IPS DF 4.7 (cell line): ENCODE results near the gene IER5L.
"Not testable (repeated sequence)": the region's sequence is repeated elsewhere in the genome, so short reads cannot be mapped to it uniquely, and the experiment has no call there.

Experiments used
- DNase-seq: peaks from one replicate; pipeline ENCODE4 v3.0.0-alpha.2; 2013; ENCODE audit warnings: low spot score; ENCODE audit errors: extremely low read depth

IER5L gene

GRCh38 chr9:129182122-129182521 is 4.1 kb upstream of the IER5L start:
- DNase-seq = no peak

DNA sequence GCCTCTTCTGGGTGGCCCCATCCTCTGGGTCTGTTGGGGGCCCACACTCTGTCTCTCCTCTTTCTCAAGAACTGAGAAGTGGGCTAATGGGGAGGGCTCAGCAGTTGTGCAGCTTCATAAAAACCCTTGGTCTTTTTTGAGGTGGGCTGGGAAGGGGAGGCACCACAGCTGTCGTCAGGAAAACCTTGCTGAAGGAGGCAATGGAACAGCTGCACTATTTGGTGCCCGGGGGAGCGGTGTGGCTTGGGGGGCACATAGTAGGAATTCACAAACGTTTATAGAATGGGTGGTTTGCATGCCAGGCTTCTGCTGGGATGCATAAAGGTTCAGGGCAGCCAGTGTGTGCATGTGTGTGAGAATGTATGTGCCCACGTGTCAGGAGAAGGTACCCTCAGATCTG is 3.2 kb upstream of the IER5L start:
- no peak for DNase-seq

DNA sequence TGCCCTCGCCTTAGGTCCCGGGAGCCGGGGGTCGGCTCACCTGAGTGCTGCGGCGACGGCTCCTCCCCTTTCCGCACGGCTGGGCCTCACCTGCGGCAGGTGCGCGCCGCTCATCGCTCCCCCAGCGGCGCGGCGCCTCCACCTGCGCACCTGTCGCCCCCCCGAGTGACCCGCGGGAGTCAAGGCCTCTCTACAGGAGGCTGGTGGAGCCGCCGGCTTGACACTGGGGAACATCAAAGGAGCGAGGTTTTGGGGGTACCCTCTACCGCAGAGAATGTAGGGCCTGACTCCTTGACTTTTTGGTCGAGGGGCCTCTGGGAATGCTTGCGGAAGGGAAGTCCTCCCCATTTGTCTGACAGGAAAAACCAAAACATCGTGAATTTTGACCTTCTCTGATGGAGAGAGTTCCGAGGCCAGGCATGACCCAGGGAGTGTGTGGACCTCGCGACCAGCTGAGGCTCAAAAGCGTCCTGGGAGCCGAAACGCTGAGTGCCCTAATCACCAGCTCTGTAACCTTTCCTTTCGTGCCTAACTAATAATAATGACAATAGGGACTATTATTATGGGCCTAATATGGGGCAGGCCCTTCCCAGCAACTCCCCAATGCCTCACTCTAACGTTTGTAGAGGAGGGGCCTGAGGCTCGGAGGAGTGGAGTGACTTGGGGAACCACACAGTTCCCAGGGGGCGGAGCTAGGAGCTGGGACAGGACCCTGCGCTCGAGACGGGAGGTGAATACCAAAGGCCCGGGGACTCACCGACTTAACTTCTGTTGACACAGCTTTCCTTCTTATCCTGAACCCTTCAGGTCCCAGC is 714 bp upstream of the IER5L start:
- peak; percentile 91 for DNase-seq

- no peak for DNase-seq
Measured at GRCh38 chr9:129177443-129177790, 644 bp downstream of the IER5L start.

DNA sequence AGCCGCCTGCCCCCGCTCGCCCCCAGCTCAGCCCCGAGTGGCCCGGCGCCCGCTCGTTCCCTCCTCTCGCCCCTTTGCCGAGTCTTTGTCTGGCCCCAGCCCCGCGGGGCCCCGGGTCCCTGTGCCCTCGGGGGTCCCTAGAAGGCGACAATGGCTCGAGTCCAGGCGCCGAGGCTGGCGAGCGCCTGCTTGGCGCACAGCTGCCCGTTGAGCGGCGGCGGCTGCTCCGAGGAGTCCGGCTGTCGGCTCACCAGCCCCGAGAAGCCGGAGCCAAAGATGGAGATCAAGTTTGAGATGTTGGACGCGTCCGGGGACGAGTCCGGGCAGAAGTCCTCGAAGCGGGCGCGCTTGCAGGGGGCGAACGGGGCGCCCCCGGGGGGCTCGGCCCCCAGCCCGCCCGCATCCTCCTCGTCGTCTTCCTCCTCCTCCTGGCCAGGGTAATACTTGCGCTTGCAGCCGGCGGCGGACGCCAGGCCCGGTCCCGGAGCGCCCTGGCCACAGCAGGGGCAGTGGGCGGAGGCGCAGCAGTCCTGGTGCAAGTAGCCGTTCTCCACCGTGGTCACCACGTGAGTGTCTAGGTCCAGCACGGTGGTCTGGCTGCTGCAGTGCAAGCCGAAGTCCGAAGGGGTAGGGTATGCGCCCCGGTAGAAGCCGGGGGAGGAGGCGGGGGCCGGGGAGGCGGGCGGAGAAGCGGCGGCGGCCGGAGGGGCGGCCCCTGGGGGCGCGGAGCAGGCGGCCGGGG is 1.2 kb downstream of the IER5L start:
- DNase-seq = no peak

DNA sequence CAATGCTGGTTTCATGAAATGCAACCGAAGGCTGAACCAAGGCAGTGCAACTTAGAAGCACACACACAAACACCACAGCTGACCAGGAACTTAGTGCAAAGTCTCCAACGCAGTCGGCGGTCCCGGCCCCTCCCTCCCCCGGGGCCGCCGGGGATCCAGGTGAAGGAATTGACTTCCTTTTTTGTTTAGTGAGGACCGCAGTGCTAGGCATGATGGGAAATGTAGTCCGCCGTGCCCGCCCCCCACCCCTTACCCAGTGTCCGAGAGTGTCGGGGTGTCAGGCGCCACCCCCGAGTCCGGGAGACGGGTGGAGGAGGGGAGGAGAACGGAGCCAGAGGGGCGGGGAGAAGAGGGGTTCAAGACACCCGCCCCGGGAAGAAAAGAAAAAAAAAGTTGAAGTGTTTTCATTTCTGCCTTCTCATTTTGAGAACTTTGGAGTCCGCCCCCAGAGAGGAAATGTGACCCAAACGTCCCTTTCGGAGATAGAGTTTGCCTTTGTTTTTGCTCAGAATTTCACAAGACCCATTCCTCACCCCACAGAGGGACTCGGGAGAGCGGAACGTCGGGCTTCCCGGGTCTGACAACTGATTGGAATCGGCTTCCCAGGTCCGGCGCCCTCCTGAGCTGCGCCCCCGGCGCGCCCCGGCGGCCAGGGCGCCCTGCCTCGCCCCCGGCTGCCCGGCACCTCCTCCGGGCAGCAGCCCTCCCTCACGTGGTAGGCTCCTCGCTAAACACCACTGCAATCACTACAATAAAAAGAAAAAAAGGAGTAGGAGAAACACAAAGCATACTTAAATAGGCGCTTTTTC is 2.0 kb downstream of the IER5L start:
- DNase-seq = no peak

DNA sequence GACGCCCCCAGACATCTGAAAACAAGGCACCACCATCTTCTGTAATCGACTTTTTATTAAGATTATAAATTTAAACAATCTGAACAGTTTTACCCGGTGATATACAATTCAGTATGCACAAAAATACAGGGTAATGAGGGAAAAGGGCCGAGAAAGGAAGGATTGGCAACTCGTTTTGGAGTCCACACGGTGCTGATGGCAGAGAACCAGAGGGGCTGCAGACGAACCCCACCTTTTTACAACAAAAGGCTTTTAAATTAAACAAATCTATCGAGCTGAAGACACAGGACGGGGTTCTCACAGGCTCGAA is 2.6 kb downstream of the IER5L start:
- DNase-seq = no peak

DNA sequence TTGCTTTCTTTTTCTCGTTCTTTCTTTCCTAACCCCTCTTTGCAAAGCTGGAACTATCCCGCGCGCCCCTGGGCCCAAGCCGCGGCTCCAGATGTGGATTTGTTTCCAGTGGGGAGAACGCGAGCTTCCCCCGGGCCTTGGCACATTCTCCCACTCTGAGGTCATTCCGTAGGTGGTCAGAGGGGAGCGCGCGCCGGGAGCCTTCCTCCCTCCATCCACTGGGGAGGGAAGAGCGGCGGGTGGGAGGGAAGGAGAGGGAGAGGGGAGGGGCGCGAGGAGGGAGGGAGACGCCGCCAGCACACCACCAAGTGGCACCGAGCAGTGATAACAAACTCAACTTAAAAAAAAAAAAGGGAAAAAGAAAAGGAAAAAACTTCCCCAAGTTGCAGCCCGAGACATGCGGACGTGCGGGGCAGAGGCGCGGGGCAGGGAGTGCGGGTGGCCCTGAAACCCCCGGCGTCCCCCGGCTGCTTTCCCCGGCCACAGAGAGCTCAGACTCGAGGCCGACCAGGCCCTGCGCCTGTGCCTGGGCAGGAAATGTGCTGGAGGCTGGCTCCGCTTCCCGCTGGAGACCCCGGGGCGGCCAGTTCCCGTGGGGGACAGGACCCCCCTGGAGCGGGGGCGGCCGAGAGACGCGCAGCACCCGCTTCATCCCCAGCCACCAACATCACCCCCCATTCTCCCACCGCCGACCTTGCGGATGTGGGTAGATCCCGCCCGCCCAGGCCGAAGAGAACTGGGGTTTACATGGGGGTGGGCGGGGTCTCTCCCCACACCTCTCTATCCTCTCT is 3.1 kb downstream of the IER5L start:
- DNase-seq = no peak

- no peak for DNase-seq
Measured at GRCh38 chr9:129174102-129174723, 3.8 kb downstream of the IER5L start.

GRCh38 chr9:129173296-129174101 is 4.6 kb downstream of the IER5L start:
- DNase-seq = no peak

GRCh38 chr9:129172816-129173215 is 5.2 kb downstream of the IER5L start:
- DNase-seq = no peak

- DNase-seq = no peak
Measured at GRCh38 chr9:129171993-129172751, 5.9 kb downstream of the IER5L start.

DNA sequence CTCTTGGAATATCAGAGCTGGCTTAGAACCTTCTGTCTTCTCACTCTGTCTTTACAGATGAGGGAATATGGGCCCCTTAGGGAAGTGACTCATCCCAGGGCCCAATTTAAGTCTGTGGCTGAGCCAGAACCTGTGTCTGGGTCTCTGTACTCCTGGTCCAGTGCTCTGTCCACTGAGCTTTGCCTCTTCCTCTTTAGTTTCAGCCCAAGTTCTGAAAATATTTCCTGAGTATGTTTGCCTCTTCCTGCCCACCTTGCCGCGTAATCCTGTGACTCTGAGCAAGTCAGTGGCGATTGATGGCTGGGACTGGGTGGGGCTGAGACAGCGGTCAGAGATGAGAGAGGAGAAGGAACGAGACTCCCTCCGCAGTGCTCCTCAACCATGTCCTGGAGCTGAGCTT is 7.8 kb downstream of the IER5L start:
- DNase-seq = no peak

DNA sequence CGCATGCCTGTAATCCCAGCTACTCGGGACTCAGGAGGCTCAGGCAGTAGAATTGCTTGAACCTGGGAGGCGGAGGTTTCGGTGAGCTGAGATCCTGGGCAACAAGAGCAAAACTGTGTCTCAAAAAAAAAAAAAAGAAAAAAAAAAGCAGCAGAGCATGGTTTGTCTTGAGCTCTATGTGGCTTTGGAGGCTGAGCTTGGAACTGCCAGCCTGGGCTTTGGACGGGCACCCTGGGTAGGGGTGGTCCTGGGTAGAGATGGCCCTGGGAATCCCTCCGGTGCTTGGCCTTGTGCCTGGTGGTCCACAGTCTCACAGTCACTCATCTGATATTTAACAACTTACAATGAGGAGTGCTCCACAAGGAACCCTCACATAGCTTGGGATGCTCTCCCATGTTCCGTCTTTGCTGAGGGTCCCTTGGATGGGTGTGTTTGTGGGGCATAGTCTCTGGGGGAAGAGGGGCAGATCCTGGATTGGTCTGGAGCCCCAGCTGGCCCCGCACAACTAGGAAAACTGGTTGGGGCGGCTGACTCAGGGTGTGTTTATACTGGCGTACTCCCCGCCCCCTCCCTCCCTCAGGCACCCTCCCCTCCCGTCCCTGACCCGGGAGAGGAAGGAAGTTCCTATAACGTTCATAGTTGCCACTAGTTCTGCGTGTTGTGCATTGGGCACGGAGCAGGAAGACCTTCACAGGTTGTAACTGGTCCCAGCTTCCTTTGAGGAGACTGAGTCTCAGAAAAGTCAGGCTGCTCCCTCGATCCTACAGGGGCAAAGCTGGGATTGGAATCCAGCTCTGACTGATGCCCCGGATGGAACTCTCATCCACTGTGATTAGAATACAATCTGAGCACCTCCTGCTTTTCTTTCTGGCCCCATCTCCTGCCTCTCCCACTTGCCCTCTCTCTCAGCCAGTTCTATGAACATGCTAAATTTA is 11.2 kb downstream of the IER5L start:
- no peak for DNase-seq

GRCh38 chr9:129165198-129165597 is 12.9 kb downstream of the IER5L start:
- DNase-seq = no peak

DNA sequence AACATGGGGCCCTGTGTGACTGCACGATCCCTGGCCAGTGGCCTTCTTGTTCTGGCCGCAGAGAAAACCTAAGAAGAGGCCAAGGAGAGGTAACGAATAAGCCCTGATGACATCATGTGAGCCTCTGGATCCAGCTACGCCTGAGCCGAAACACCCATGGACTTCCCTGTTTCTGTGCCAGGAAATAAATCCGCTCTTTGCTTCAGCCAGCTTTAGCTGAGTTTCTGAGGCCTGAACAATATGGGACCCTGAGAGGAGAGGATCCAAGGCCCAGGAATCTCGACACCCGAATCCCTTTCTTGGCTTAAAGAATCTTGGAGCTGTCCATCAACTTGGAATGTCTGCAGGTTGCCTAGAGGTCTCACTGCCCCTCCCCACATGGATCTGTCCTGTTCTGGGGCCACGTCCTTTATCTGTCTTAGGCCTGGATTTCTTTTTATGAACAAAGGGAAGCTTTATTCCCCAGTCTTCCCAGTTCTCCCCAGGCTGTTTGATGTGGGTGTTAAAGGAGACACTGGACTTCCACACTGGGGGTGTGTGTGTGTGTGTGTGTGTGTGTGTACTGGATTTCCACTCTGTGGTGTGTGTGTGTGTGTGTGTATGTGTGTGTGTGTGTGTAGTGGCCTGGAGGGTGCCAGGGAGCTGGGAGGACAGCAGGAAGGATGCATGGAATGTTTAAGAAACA is 13.7 kb downstream of the IER5L start:
- no peak for DNase-seq

- DNase-seq = no peak
Measured at GRCh38 chr9:129163753-129164152, 14.3 kb downstream of the IER5L start.

- DNase-seq = not testable (repeated sequence)
Measured at GRCh38 chr9:129163198-129163670, 14.8 kb downstream of the IER5L start.
